ENCODE data around the gene SUB1.
"Not testable (repeated sequence)": the region's sequence is repeated elsewhere in the genome, so short reads cannot be mapped to it uniquely, and the experiment has no call there.

SUB1 gene

GRCh38 chr5:32585446-32586275, at the start of gene SUB1:
TSS of gene SUB1 (plus strand) at chr5:32585557. CDS start at chr5:32588513, 2,956 bp downstream.
- DNase-seq, result peak; percentile 96 to 98

- DNase-seq, result no peak
Observed at GRCh38 chr5:32536246-32536645, 49.1 kb upstream of the SUB1 start.

GRCh38 chr5:32537437-32538029, 47.8 kb upstream of the SUB1 start:
- DNase-seq, result not testable (repeated sequence)

GRCh38 chr5:32538031-32538547, 47.3 kb upstream of the SUB1 start:
- no peak for DNase-seq

GRCh38 chr5:32539981-32540845, 45.1 kb upstream of the SUB1 start:
- no peak for DNase-seq

- DNase-seq, result no peak
Observed at GRCh38 chr5:32541241-32541640, 44.1 kb upstream of the SUB1 start.

- no peak for DNase-seq
Observed at GRCh38 chr5:32542216-32543059, 42.9 kb upstream of the SUB1 start.

GRCh38 chr5:32543291-32543690, 42.1 kb upstream of the SUB1 start:
- DNase-seq, result no peak

- DNase-seq, result no peak
Observed at GRCh38 chr5:32545102-32545800, 40.1 kb upstream of the SUB1 start.

- DNase-seq, result no peak
Observed at GRCh38 chr5:32551194-32551593, 34.2 kb upstream of the SUB1 start.

GRCh38 chr5:32551865-32552264, 33.5 kb upstream of the SUB1 start:
- no peak for DNase-seq

GRCh38 chr5:32552491-32552890, 32.9 kb upstream of the SUB1 start:
- not testable (repeated sequence) for DNase-seq

- DNase-seq, result no peak
Observed at GRCh38 chr5:32552936-32553335, 32.4 kb upstream of the SUB1 start.

- DNase-seq, result not testable (repeated sequence)
Observed at GRCh38 chr5:32554181-32554780, 31.1 kb upstream of the SUB1 start.

- DNase-seq, result not testable (repeated sequence)
Observed at GRCh38 chr5:32556543-32556942, 28.8 kb upstream of the SUB1 start.

GRCh38 chr5:32559411-32559810, 25.9 kb upstream of the SUB1 start:
- no peak for DNase-seq

- no peak for DNase-seq
Observed at GRCh38 chr5:32559921-32560320, 25.4 kb upstream of the SUB1 start.

GRCh38 chr5:32562056-32562455, 23.3 kb upstream of the SUB1 start:
- no peak for DNase-seq

GRCh38 chr5:32562843-32563242, 22.5 kb upstream of the SUB1 start:
- no peak for DNase-seq

- DNase-seq, result no peak
Observed at GRCh38 chr5:32563614-32564013, 21.7 kb upstream of the SUB1 start.

- no peak for DNase-seq
Observed at GRCh38 chr5:32565145-32565544, 20.2 kb upstream of the SUB1 start.
